GM10248 (cell line): ENCODE results near the gene LBR.
"Not testable (repeated sequence)": the region's sequence is repeated elsewhere in the genome, so short reads cannot be mapped to it uniquely, and the experiment has no call there.

ENCODE experiments used
- CTCF ChIA-PET: fragments of 300-600 bp; sonication (Branson Sonifier 250); formaldehyde crosslinking; extraction: SDS; loops from one replicate; lab custom pipeline; 2021; ENCODE audit warnings: antibody characterized with exemption; lab: Yijun Ruan, JAX
- POLR2A ChIA-PET: fragments of 350-650 bp; sonication (Branson Sonifier 250); formaldehyde crosslinking; extraction: SDS; loops from one replicate; lab custom pipeline; 2020; ENCODE audit warnings: antibody characterized with exemption; lab: Yijun Ruan, JAX
- DNase-seq: peaks from one replicate; pipeline ENCODE4 v3.0.0; 2012; ENCODE audit errors: extremely low spot score
- TF ChIP-seq, protein P1 (sequence below): IDR thresholded peaks from 2 replicates; pipeline ENCODE4 v1.5.1; 2012; ENCODE audit warnings: mild to moderate bottlenecking, low read depth; ENCODE audit errors: extremely low read depth, missing control alignments, control extremely low read depth

The LBR gene

DNA sequence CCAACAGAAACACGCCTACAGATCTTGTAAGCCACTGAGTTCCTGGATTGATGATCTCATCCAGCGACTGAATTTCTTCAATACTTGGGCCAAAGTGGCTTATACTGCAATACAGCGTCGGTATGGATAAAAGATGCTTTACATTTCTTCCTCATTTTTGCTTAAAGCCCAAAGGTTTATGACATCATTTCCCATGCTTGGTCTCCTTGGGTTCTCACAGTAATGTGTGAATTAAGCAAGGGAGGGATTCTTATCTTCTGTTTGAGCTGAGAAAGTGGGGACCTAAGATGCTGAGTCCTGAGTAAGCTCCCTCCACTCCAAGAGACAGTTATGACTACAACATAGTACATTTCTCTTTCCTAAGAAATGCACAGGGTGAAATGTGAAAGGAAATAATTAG lies 39.5 kb downstream of the LBR start:
- TF ChIP-seq, protein P1, sequence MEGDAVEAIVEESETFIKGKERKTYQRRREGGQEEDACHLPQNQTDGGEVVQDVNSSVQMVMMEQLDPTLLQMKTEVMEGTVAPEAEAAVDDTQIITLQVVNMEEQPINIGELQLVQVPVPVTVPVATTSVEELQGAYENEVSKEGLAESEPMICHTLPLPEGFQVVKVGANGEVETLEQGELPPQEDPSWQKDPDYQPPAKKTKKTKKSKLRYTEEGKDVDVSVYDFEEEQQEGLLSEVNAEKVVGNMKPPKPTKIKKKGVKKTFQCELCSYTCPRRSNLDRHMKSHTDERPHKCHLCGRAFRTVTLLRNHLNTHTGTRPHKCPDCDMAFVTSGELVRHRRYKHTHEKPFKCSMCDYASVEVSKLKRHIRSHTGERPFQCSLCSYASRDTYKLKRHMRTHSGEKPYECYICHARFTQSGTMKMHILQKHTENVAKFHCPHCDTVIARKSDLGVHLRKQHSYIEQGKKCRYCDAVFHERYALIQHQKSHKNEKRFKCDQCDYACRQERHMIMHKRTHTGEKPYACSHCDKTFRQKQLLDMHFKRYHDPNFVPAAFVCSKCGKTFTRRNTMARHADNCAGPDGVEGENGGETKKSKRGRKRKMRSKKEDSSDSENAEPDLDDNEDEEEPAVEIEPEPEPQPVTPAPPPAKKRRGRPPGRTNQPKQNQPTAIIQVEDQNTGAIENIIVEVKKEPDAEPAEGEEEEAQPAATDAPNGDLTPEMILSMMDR = no peak
- CTCF ChIA-PET = interaction anchor here (1.5 to 1.6 kb wide), 2 partner anchors 12 to 79 kb away, joined by 3 to 5 read pairs; no protein-coding TSS in a partner anchor
- DNase-seq = no peak
- POLR2A ChIA-PET = interaction anchor here (0.6 kb wide), 1 partner anchor 12 kb away, joined by 7 read pairs; no protein-coding TSS in a partner anchor

DNA sequence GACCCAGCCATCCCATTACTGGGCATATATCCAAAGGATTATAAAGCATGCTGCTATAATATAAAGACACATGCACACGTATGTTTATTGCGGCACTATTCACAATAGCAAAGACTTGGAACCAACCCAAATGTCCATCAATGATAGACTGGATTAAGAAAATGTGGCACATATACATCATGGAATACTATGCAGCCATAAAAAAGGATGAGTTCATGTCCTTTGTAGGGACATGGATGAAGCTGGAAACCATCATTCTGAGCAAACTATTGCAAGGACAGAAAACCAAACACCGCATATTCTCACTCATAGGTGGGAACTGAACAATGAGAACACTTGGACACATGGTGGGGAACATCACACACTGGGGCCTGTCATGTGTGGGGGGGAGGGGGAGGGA lies 41.0 kb downstream of the LBR start:
- POLR2A ChIA-PET, DNase-seq, CTCF ChIA-PET: not testable (repeated sequence)

DNA sequence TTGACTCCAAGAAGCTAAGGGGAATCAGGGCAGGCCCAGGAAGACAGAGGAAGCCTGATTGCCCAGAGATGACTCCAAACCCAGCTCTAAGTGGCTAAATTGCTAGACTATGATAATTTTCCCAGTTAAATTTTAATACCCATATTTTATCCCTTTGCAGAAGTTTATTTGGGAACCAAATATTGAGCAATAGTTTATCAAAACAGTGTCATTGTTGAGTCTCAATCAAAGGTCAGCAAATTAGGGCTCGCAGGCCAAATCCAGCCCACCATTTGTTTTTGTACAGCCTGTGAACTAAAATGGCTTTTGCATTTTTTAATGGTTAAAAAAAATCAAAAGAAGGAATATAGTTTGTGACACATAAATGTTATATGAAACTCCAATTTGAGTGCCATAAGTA lies 47.1 kb downstream of the LBR start:
- TF ChIP-seq, protein P1 = no peak
- ChIA-PET CTCF (interaction anchor here (1.4 kb wide), 1 partner anchor 43 kb away, joined by 3 read pairs; no protein-coding TSS in a partner anchor), POLR2A (no interaction called here)
- DNase-seq = no peak

DNA sequence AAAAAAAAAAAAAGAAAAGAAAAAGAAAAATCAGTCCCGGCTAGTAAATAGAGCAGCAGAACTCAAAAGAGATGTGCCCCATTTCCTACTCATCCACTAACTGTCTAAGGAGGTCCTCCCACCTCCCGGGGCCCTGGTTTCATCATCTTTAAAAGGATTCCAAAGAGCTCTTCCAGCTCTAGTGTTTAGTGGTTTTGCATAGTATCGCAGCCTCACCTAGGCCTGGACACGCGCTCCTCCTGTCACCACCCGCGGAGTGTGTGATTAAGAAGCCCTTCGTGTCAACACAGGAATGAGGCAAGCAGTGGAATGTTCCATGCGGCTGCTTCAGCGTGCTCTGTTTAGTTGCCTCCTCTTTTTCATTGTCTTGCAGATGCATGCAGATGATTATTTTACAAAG lies 49.0 kb downstream of the LBR start:
- ChIA-PET POLR2A (no interaction called here), CTCF (interaction anchor here (0.8 kb wide), 1 partner anchor 96 kb away, joined by 3 read pairs; no protein-coding TSS in a partner anchor)
- no peak for DNase-seq
- TF ChIP-seq, protein P1 = no peak

DNA sequence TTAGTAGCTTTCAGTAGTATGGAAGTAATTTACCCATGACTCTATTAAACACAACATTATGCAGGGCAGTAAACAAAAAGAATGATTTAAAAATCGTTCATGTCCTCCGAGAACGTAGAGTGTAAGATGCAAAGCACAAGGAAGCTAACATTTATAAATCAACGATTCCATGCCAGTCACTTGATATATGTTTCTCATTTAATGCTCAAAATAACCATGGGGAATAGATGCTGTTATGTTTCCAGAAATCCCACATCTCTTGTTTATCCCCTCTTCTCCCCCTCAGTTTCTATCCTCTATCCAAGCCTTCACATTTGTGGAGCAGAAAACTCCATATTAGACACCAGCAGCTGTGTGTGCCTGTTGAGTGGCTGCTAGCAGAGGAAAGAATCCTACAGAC lies 52.8 kb downstream of the LBR start:
- CTCF ChIA-PET = interaction anchor here (0.8 kb wide), 1 partner anchor 10 kb away, joined by 3 read pairs; no protein-coding TSS in a partner anchor
- no peak for DNase-seq

DNA sequence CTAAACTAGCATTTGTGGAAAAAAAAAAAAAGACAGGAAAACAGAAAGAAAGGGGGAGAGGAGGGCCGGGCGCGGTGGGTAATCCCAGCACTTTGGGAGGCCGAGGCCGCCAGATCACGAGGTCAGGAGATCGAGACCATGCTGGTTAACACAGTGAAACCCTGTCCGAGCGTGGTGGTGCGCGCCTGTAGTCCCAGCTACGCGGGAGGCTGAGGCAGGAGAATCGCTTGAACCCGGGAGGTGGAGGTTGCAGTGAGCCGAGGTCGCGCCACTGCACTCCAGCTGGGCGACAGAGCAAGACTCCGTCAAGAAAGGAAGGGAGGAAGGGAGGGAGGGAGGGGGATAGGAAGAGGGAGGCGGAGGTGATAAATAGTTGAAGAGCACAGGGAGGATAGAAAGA lies 54.7 kb downstream of the LBR start:
- ChIA-PET CTCF (no interaction called here), POLR2A (no interaction called here)
- TF ChIP-seq, protein P1 = no peak
- DNase-seq = no peak

More for the DNA sequence above, 52.8 kb downstream of the LBR start:
- POLR2A ChIA-PET = no interaction called here
- TF ChIP-seq, protein P1 = no peak

DNA sequence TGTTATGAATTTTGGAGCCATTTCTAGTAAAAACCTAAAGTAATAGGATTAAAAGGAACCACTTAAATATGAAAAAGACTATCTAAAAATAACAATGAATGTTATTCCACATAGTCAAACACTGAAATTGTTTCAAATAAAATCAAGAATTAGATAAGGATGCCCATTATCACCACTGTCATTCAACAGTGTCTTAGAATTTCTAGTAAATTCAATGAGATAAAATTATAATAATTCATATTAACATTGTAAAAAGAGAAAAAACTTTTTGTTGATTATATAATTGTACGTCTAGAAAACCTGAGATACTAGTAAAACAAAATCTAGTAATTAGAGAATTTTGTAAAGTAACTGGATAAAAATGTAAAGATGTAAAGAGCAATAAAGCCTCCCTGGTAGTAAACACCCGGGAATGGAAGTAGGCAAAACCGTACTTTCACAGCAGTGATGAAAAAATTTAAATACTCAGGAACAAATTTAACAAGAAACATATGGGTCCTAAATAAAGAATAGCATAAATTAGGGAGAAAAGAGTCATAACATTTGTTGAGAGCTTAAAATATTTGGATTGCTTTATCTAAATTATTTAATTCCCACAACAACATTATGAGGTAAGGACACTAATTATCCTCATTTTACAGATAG lies 56.4 kb downstream of the LBR start:
- ChIA-PET POLR2A (no interaction called here), CTCF (no interaction called here)
- DNase-seq = no peak
- TF ChIP-seq, protein P1 = no peak
